Osteoblast (primary cell): ENCODE data around the gene MTR. TPM values are rescaled to one million over a fixed set of nuclear protein-coding genes. Genes with fewer than 3 reads are reported as not detected.

Experiments used
- DNase-seq: peaks from one replicate; pipeline ENCODE4 v3.0.0; 2011; ENCODE audit warnings: low spot score, mixed read lengths; ENCODE audit not compliant: insufficient read length; ENCODE audit errors: missing footprints
- H2AFZ ChIP-seq: 2 replicates; pipeline ENCODE4 v1.6.0; 2011; ENCODE audit warnings: mild to moderate bottlenecking, low read length
- H3K27ac ChIP-seq: 2 replicates; pipeline ENCODE4 v1.5.1; 2011; ENCODE audit warnings: mild to moderate bottlenecking, low read depth, low read length, moderate library complexity
- H3K27me3 ChIP-seq: 2 replicates; pipeline ENCODE4 v1.6.0; 2012; ENCODE audit warnings: mild to moderate bottlenecking, control low read depth, inconsistent platforms, low read length, moderate library complexity; ENCODE audit not compliant: insufficient read depth
- H3K36me3 ChIP-seq: 2 replicates; pipeline ENCODE4 v1.5.1; 2011; ENCODE audit warnings: mild to moderate bottlenecking, low read length, control low read depth, moderate library complexity; ENCODE audit not compliant: insufficient read depth
- H3K4me1 ChIP-seq: 2 replicates; pipeline ENCODE4 v1.5.1; 2011; ENCODE audit warnings: mild to moderate bottlenecking, low read length, control low read depth, moderate library complexity; ENCODE audit not compliant: insufficient read depth
- H3K4me2 ChIP-seq: 2 replicates; pipeline ENCODE4 v1.6.0; 2011; ENCODE audit warnings: mild to moderate bottlenecking, low read length; ENCODE audit not compliant: insufficient read depth
- H3K4me3 ChIP-seq: fragments of 200-600 bp; sonication (generic); 3 replicates; pipeline ENCODE4 v1.5.1; 2012; ENCODE audit warnings: mild to moderate bottlenecking, low read length, inconsistent platforms; ENCODE audit not compliant: insufficient read depth
- H3K79me2 ChIP-seq: 2 replicates; pipeline ENCODE4 v1.6.0; 2012; ENCODE audit warnings: mild to moderate bottlenecking, low read length, control low read depth, inconsistent platforms; ENCODE audit not compliant: insufficient read depth
- H3K9me3 ChIP-seq: 2 replicates; pipeline ENCODE4 v1.5.1; 2011; ENCODE audit warnings: low read depth, low read length, control low read depth
- H4K20me1 ChIP-seq: 2 replicates; pipeline ENCODE4 v1.6.0; 2012; ENCODE audit warnings: mild to moderate bottlenecking, low read length, control low read depth; ENCODE audit not compliant: insufficient read depth
- CTCF ChIP-seq: IDR thresholded peaks from 2 replicates; pipeline ENCODE4 v1.5.1; 2011; ENCODE audit warnings: mild to moderate bottlenecking, low read depth, low read length, moderate library complexity; ENCODE audit errors: extremely low read depth
- total RNA-seq: library from RNA; depleted of rRNA; stranded (reverse); fragments of >200 nt; gene quantifications from 2 replicates; pipeline ENCODE4 v1.2.3, GENCODE V29; 2012

The MTR gene
- total RNA-seq, 1 donor: 30.0 TPM

GRCh38 chr1:236812334-236813030 is 17.4 kb downstream of the MTR start:
- Histone ChIP-seq H2AFZ (no peak overlapping the region), H3K4me2 (no peak overlapping the region), H3K36me3 (peaks cover 30% of the 10 kb centered on the region), H3K79me2 (peaks cover 9% of the 10 kb centered on the region), H3K27me3 (no peaks in the 10 kb centered on the region), H3K4me1 (no peaks in the 10 kb centered on the region), H3K4me3 (no peak overlapping the region), H4K20me1 (no peaks in the 10 kb centered on the region), H3K27ac (no peak overlapping the region), H3K9me3 (no peaks in the 10 kb centered on the region)
- DNase-seq: no peak
- no peak for TF ChIP-seq CTCF

- TF ChIP-seq CTCF: no peak
- Histone ChIP-seq H3K79me2 (no peaks in the 10 kb centered on the region), H2AFZ (no peak overlapping the region), H3K27ac (no peak overlapping the region), H3K27me3 (no peaks in the 10 kb centered on the region), H3K4me3 (no peak overlapping the region), H3K9me3 (no peaks in the 10 kb centered on the region), H3K4me1 (no peaks in the 10 kb centered on the region), H3K36me3 (peaks cover 30% of the 10 kb centered on the region), H4K20me1 (no peaks in the 10 kb centered on the region), H3K4me2 (no peak overlapping the region)
- no peak for DNase-seq
Measured at GRCh38 chr1:236815941-236816340, 20.8 kb downstream of the MTR start.

- Histone ChIP-seq H3K4me2 (no peak overlapping the region), H3K4me1 (no peaks in the 10 kb centered on the region), H3K9me3 (no peaks in the 10 kb centered on the region), H3K79me2 (peaks cover 5% of the 10 kb centered on the region), H4K20me1 (no peaks in the 10 kb centered on the region), H3K4me3 (no peak overlapping the region), H3K27me3 (no peaks in the 10 kb centered on the region), H2AFZ (no peak overlapping the region), H3K27ac (no peak overlapping the region), H3K36me3 (peaks cover 18% of the 10 kb centered on the region)
- TF ChIP-seq CTCF: no peak
- DNase-seq: no peak
Measured at GRCh38 chr1:236819856-236820255, 24.8 kb downstream of the MTR start.

GRCh38 chr1:236821091-236821627 is 26.1 kb downstream of the MTR start:
- H3K79me2 ChIP-seq: peaks cover 5% of the 10 kb centered on the region

More at GRCh38 chr1:236821091-236821627, 26.1 kb downstream of the MTR start:
- Histone ChIP-seq H3K27me3 (no peaks in the 10 kb centered on the region), H4K20me1 (no peaks in the 10 kb centered on the region), H3K4me3 (no peak overlapping the region), H3K4me1 (no peaks in the 10 kb centered on the region), H3K27ac (no peak overlapping the region), H2AFZ (no peak overlapping the region), H3K36me3 (peaks cover 14% of the 10 kb centered on the region), H3K4me2 (no peak overlapping the region), H3K9me3 (no peaks in the 10 kb centered on the region)
- no peak for TF ChIP-seq CTCF
- DNase-seq: no peak
